GM23248 (cell line): ENCODE data around the gene CTNNA2.

Experiments
- EZH2 ChIP-seq: fragments of 200-600 bp; sonication (generic); IDR thresholded peaks from 2 replicates; pipeline ENCODE4 v1.6.1; 2018; ENCODE audit warnings: antibody characterized with exemption, mild to moderate bottlenecking; ENCODE audit not compliant: insufficient read depth, poor library complexity, severe bottlenecking
- EZH2phosphoT487 ChIP-seq: fragments of 200-600 bp; sonication (generic); IDR thresholded peaks from 2 replicates; pipeline ENCODE4 v1.6.1; 2018; ENCODE audit warnings: antibody characterized with exemption, moderate library complexity, mild to moderate bottlenecking, low read depth; ENCODE audit not compliant: insufficient read depth

DNA sequence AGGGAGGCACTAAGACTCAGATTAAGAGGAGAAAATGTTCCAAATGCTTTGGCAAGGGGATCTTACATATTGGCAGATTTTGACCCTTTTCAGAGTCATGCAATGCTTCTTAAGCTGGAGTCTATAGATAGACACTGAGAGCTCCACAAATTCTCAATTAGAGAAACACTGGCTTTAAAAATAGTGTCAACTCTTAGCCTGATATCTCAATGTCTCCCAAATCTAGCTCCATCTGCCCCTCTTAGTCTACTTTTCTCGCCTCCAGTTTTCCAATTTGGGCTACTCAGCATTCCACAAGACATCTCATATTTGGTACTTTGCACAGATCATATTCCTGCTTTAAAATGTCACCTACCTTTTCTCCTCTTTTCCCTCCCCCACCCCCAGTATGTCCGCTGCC, 559.1 kb downstream of the CTNNA2 start:
- TF ChIP-seq EZH2 (no peak), EZH2phosphoT487 (no peak)
